HG03432 (cell line): ENCODE results near the gene MTMR4.
"Not testable (repeated sequence)": the region's sequence is repeated elsewhere in the genome, so short reads cannot be mapped to it uniquely, and the experiment has no call there.

ENCODE experiments used
- ATAC-seq: cut with Tn5 transposase; IDR thresholded peaks from one replicate; pipeline ENCODE4 v1.9.1; 2021; ENCODE audit warnings: mild to moderate bottlenecking, moderate library complexity; ENCODE audit not compliant: unreplicated experiment

The MTMR4 gene

GRCh38 chr17:58513965-58514769 is at the start of gene MTMR4:
TSS of gene MTMR4 (minus strand) at chr17:58514638. CDS start at chr17:58514407, 231 bp downstream.
- ATAC-seq = peak; percentile 21

- no peak for ATAC-seq
Observed at GRCh38 chr17:58560511-58560910, 46.1 kb upstream of the MTMR4 start.

- ATAC-seq = no peak
Observed at GRCh38 chr17:58557981-58558380, 43.5 kb upstream of the MTMR4 start.

GRCh38 chr17:58556833-58557250 is 42.4 kb upstream of the MTMR4 start:
- ATAC-seq = no peak

GRCh38 chr17:58555109-58555508 is 40.7 kb upstream of the MTMR4 start:
- not testable (repeated sequence) for ATAC-seq

GRCh38 chr17:58541249-58541648 is 26.8 kb upstream of the MTMR4 start:
- ATAC-seq = no peak

GRCh38 chr17:58539698-58540097 is 25.3 kb upstream of the MTMR4 start:
- ATAC-seq = no peak

- no peak for ATAC-seq
Observed at GRCh38 chr17:58538811-58539409, 24.5 kb upstream of the MTMR4 start.

- ATAC-seq = no peak
Observed at GRCh38 chr17:58537266-58537665, 22.8 kb upstream of the MTMR4 start.

GRCh38 chr17:58536542-58536941 is 22.1 kb upstream of the MTMR4 start:
- no peak for ATAC-seq

- no peak for ATAC-seq
Observed at GRCh38 chr17:58535431-58535830, 21.0 kb upstream of the MTMR4 start.

- ATAC-seq = no peak
Observed at GRCh38 chr17:58534901-58535421, 20.5 kb upstream of the MTMR4 start.

GRCh38 chr17:58534331-58534730 is 19.9 kb upstream of the MTMR4 start:
- ATAC-seq = no peak

GRCh38 chr17:58533616-58534188 is 19.3 kb upstream of the MTMR4 start:
- ATAC-seq = no peak

GRCh38 chr17:58532555-58532951 is 18.1 kb upstream of the MTMR4 start:
- ATAC-seq = no peak

- no peak for ATAC-seq
Observed at GRCh38 chr17:58531661-58532554, 17.5 kb upstream of the MTMR4 start.

GRCh38 chr17:58531122-58531521 is 16.7 kb upstream of the MTMR4 start:
- ATAC-seq = no peak

- no peak for ATAC-seq
Observed at GRCh38 chr17:58530655-58531054, 16.2 kb upstream of the MTMR4 start.

GRCh38 chr17:58529275-58529674 is 14.8 kb upstream of the MTMR4 start:
- ATAC-seq = no peak

GRCh38 chr17:58528443-58528842 is 14.0 kb upstream of the MTMR4 start:
- ATAC-seq = no peak

GRCh38 chr17:58527949-58528348 is 13.5 kb upstream of the MTMR4 start:
- ATAC-seq = no peak
